Kidney (tissue), 14 donors: ENCODE data around the gene SH2D5. TPM values are rescaled to one million over a fixed set of nuclear protein-coding genes. Genes with fewer than 3 reads are reported as not detected.
"Not testable (repeated sequence)": the region's sequence is repeated elsewhere in the genome, so short reads cannot be mapped to it uniquely, and the experiment has no call there.

ENCODE experiments used
- DNase-seq, 5 donors: peaks; one replicate each; pipeline ENCODE4 v3.0.0-alpha.2; 2013 to 2020
- FAIRE-seq: peaks from 2 replicates; lab custom pipeline; 2012; peaks lifted over from hg19 to GRCh38; lab: Jason Lieb, UNC
- H3K27ac ChIP-seq, 2 donors: one replicate each; pipeline ENCODE4 v1.7.0; 2013; ENCODE audit warnings: low read depth in 2 of 2, low read length in 2 of 2, inconsistent platforms in 1 of 2
- H3K27me3 ChIP-seq: one replicate; pipeline ENCODE4 v1.7.1; 2013; ENCODE audit warnings: low read length, inconsistent platforms; ENCODE audit not compliant: control insufficient read depth, insufficient read depth
- H3K36me3 ChIP-seq, 3 donors: one replicate each; pipeline versions ENCODE4 v1.7.0 to v1.7.1; 2013; ENCODE audit warnings: low read length in 3 of 3, control low read depth in 1 of 3, inconsistent platforms in 1 of 3; ENCODE audit not compliant: insufficient read depth in 3 of 3, control insufficient read depth in 2 of 3
- H3K4me1 ChIP-seq, 3 donors: one replicate each; pipeline versions ENCODE4 v1.7.0 to v1.7.1; 2013; ENCODE audit warnings: low read length in 3 of 3, inconsistent platforms in 1 of 3, low read depth in 1 of 3; ENCODE audit not compliant: control insufficient read depth in 2 of 3, insufficient read depth in 2 of 3
- H3K4me3 ChIP-seq, 3 donors: one replicate each; pipeline versions ENCODE4 v1.7.0 to v1.8.1; 2013; ENCODE audit warnings: low read length in 3 of 3, control low read depth in 1 of 3, inconsistent platforms in 1 of 3
- H3K9ac ChIP-seq, 3 donors: one replicate each; pipeline versions ENCODE4 v1.7.0 to v1.7.1; 2013; ENCODE audit warnings: low read length in 3 of 3, control low read depth in 1 of 3, inconsistent platforms in 1 of 3
- H3K9me3 ChIP-seq, 3 donors: one replicate each; pipeline versions ENCODE4 v1.7.0 to v1.7.1; 2013; ENCODE audit warnings: low read length in 3 of 3, control low read depth in 1 of 3, inconsistent platforms in 1 of 3; ENCODE audit not compliant: control insufficient read depth in 2 of 3, insufficient read depth in 1 of 3
- CTCF ChIP-seq: IDR thresholded peaks from 3 replicates; pipeline ENCODE4 v1.5.1; 2012; ENCODE audit warnings: mild to moderate bottlenecking, moderate library complexity, borderline replicate concordance; ENCODE audit not compliant: insufficient read depth; ENCODE audit errors: extremely low read depth
- intact Hi-C: fragments of 100-400 bp; cut with DNase I; formaldehyde crosslinking; loops from one replicate; pipeline ENCODE4 v1.11.1; 2022
- polyA plus RNA-seq: library from polyadenylated mRNA; stranded (reverse); fragments of 350-450 nt; fragmentation: Illumina TruSeq; extraction: RNeasy Lipid Tissue Mini Kit (QIAGEN cat#74804); gene quantifications from one replicate; pipeline ENCODE4 v1.2.3, GENCODE V29; 2014; ENCODE audit warnings: low read depth, low replicate concordance; ENCODE audit not compliant: insufficient read depth
- total RNA-seq: library from RNA; stranded (reverse); fragmentation: NEBNext Ultra II Directional; extraction: Animal tissue kit (Norgen Biotek cat#: 25700); gene quantifications from one replicate; pipeline ENCODE4 v1.2.1, GENCODE V29; 2021
- donor health status: control.
- donor health status: control.
- donor health status: control.
- donor health status: control.
- donor health status: control.
- donor health status: DM: yes; HTN: yes; CAD: no.
- donor health status: Normal renal cell carcinoma (clear cell type).

SH2D5 gene
- total and polyA plus RNA-seq, 2 donors from 2014 or later: 0.19 to 0.57 TPM

- Histone ChIP-seq H3K9me3 (no peaks in the 10 kb centered on the region), H3K4me3 (no peak overlapping the region), H3K9ac (no peak overlapping the region), H3K27me3 (no peaks in the 10 kb centered on the region), H3K4me1 (peaks cover 0 to 3% (median 0%) of the 10 kb centered on the region in 3 donors), H3K27ac (no peak overlapping the region), H3K36me3 (no peaks in the 10 kb centered on the region)
- intact Hi-C loops: no loop called here
- FAIRE-seq: no peak
- no peak for TF ChIP-seq CTCF
- DNase-seq: no peak
These were observed 50.5 kb downstream of the SH2D5 start for GRCh38 chr1:20681999-20682398.

GRCh38 chr1:20680269-20680668 is 52.2 kb downstream of the SH2D5 start:
- intact Hi-C loops: no loop called here
- Histone ChIP-seq H3K4me1 (peaks cover 0 to 3% (median 0%) of the 10 kb centered on the region in 3 donors), H3K9me3 (no peaks in the 10 kb centered on the region), H3K4me3 (no peak overlapping the region), H3K36me3 (no peaks in the 10 kb centered on the region), H3K27me3 (no peaks in the 10 kb centered on the region), H3K27ac (no peak overlapping the region), H3K9ac (no peak overlapping the region)
- FAIRE-seq (no peak), DNase-seq (no peak)
- no peak for TF ChIP-seq CTCF

DNA sequence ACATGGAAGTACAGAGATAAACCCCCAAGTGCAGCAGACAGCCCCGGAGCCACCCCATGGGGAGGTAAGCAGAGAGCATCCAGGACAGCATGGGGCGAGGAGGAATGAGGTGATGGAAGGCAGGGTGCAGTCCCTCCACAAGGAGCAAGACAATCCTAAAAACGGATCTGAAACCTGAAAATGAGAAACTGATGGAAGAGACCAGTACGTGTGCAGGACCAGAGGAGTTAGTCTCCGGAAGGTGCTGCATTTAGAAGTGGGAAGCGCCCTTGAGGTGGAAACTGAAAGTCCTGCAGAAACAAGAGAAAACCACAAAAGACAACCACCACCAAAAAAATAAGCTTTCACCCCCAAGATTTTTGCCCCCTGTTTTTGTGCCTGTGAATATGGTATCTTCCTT is 53.9 kb downstream of the SH2D5 start:
- FAIRE-seq: no peak
- TF ChIP-seq CTCF: no peak
- intact Hi-C loops: no loop called here

DNA sequence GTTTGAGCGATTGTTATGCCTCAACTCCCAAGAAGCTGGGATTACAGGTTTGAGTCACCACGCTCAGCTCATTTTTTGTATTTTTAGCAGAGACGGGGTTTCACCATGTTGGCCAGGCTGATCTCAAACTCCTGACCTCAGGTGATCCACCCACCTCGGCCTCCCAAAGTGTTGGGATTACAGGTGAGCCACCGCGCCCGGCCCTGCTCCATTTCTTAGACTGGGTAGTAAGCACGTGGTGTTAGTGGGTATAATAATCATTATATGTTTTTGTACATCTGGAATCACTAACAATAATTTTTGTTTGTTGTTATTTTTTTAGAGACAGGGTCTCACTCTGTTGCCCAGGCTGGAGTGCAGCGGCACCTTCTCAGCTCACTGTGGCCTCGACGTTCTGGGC is 58.9 kb downstream of the SH2D5 start:
- intact Hi-C loops, H3K9ac ChIP-seq, DNase-seq, FAIRE-seq, H3K4me3 ChIP-seq, H3K27ac ChIP-seq, H3K36me3 ChIP-seq, H3K9me3 ChIP-seq, H3K4me1 ChIP-seq, H3K27me3 ChIP-seq: not testable (repeated sequence)

More for the DNA sequence above, 53.9 kb downstream of the SH2D5 start:
- no peaks in the 10 kb centered on the region for H3K36me3 ChIP-seq
- H3K4me1 ChIP-seq: no peaks in the 10 kb centered on the region
- no peak overlapping the region for H3K4me3 ChIP-seq
- H3K27ac ChIP-seq: no peak overlapping the region
- no peaks in the 10 kb centered on the region for H3K27me3 ChIP-seq
- H3K9ac ChIP-seq: no peak overlapping the region
- no peaks in the 10 kb centered on the region for H3K9me3 ChIP-seq
- DNase-seq: no peak
